Bronchial epithelial cell (primary cell): ENCODE measurements around the gene SGPP1. TPM values are rescaled to one million over a fixed set of nuclear protein-coding genes. Genes with fewer than 3 reads are reported as not detected.
"Not testable (repeated sequence)": the region's sequence is repeated elsewhere in the genome, so short reads cannot be mapped to it uniquely, and the experiment has no call there.

Source experiments
- DNase-seq: peaks from one replicate; pipeline ENCODE4 v3.0.0-alpha.2; 2010; ENCODE audit warnings: low read depth
- FAIRE-seq: peaks from 2 replicates; lab custom pipeline; 2011; peaks lifted over from hg19 to GRCh38; lab: Jason Lieb, UNC
- H3K27me3 ChIP-seq: 2 replicates; pipeline ENCODE4 v1.5.1; 2011; ENCODE audit warnings: low read length; ENCODE audit not compliant: control insufficient read depth, insufficient read depth
- H3K36me3 ChIP-seq: 2 replicates; pipeline ENCODE4 v1.5.1; 2011; ENCODE audit warnings: low read length; ENCODE audit not compliant: control insufficient read depth, insufficient read depth
- H3K4me3 ChIP-seq: 2 replicates; pipeline ENCODE4 v1.5.1; 2011; ENCODE audit warnings: mild to moderate bottlenecking, low read depth, low read length, control low read depth
- CTCF ChIP-seq: IDR thresholded peaks from 2 replicates; pipeline ENCODE4 v1.5.1; 2011; ENCODE audit warnings: mild to moderate bottlenecking, moderate library complexity, low read length, control low read depth, inconsistent platforms; ENCODE audit not compliant: insufficient read depth, severe bottlenecking
- total RNA-seq: library from RNA; depleted of rRNA; stranded (reverse); fragments of >200 nt; gene quantifications from 2 replicates; pipeline ENCODE4 v1.2.1, GENCODE V29; 2014

Gene SGPP1
- total RNA-seq, 1 donor from 2014 or later = 35.3 TPM

DNA sequence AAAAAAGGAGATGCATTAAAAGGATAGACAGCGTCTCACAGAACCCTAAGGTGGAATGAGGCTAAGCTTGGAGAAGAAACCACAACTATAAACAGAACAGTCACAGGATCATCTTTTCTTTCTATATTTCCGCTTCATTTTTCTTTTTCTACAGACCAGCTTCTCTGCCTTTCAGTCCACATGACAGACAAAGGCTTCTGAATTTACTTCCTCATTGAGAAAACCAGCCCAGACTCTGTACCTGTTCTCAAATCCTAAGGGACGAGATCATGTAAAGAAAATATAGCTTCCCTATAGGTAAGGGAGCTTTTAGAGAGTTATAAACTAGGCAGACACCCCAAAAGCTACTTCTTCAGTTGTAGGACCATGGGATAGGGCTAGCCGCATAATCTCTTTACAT lies 17.4 kb downstream of the SGPP1 start:
- no peaks in the 10 kb centered on the region for H3K27me3 ChIP-seq
- FAIRE-seq (no peak), DNase-seq (no peak)

GRCh38 chr14:63709589-63709988 lies 18.3 kb downstream of the SGPP1 start:
- H3K27me3 ChIP-seq = no peaks in the 10 kb centered on the region
- no peak for TF ChIP-seq CTCF
- FAIRE-seq = no peak
- H3K36me3 ChIP-seq = no peaks in the 10 kb centered on the region
- DNase-seq = no peak
- H3K4me3 ChIP-seq = no peak overlapping the region

More for the DNA sequence above, 17.4 kb downstream of the SGPP1 start:
- TF ChIP-seq CTCF = no peak
- Histone ChIP-seq H3K36me3 (no peaks in the 10 kb centered on the region), H3K4me3 (no peak overlapping the region)

GRCh38 chr14:63707216-63707615 lies 20.6 kb downstream of the SGPP1 start:
- FAIRE-seq (no peak), DNase-seq (peak; percentile 48)
- TF ChIP-seq CTCF = no peak
- no peaks in the 10 kb centered on the region for H3K36me3 ChIP-seq
- H3K4me3 ChIP-seq = no peak overlapping the region
- H3K27me3 ChIP-seq = no peaks in the 10 kb centered on the region

DNA sequence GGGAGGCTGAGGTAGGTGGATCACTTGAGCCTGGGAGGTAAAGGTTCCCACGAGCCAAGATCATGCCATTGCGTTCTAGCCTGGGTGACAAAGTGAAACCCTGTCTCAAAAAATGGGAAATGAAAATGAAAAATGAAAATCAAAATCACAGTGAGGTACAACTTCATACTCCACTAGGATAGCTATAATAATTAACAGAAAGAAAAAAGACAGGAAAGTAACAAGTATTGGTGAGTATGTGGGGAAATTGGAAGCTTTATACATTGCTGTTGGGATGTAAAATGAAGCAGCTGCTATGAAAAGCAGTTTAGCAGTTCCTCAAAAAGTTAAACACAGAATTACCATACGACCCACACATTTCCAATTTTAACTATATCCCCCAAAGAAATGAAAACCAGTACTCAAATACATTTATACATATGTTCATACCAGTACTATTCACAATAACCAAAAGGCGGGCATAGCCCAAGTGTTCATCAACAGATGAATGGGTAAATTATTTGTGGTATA lies 22.2 kb downstream of the SGPP1 start:
- no peaks in the 10 kb centered on the region for H3K27me3 ChIP-seq
- TF ChIP-seq CTCF = no peak
- DNase-seq (no peak), FAIRE-seq (no peak)
- H3K4me3 ChIP-seq = no peak overlapping the region
- H3K36me3 ChIP-seq = no peaks in the 10 kb centered on the region

DNA sequence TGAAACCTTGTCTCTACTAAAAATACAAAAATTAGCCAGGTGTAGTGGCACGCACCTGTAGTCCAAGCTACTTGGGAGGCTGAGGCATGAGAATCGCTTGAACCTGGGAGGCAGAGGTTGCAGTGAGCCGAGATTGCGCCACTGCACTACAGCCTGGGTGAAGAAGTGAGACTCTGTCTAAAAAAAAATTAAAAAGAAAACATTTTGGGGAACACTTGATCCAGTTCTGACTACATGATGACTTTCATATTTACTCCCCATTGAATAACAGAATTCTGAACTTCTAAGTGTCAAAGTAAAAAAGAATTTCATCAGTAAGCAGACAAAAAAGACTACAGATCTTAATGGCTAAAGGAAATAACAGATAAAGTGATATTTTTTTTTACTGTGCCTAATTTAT lies 25.3 kb downstream of the SGPP1 start:
- FAIRE-seq, H3K4me3 ChIP-seq, H3K27me3 ChIP-seq, H3K36me3 ChIP-seq, DNase-seq: not testable (repeated sequence)

- FAIRE-seq = no peak
- Histone ChIP-seq H3K4me3 (no peak overlapping the region), H3K27me3 (no peaks in the 10 kb centered on the region), H3K36me3 (no peaks in the 10 kb centered on the region)
- no peak for TF ChIP-seq CTCF
- no peak for DNase-seq
These were observed 26.1 kb downstream of the SGPP1 start for GRCh38 chr14:63701606-63702299.
